Neural progenitor cell (in vitro differentiated cells): ENCODE data around the gene ST8SIA5. TPM values are rescaled to one million over a fixed set of nuclear protein-coding genes. Genes with fewer than 3 reads are reported as not detected.

Experiments used
- DNase-seq: peaks from one replicate; pipeline ENCODE4 v3.0.0-alpha.2; 2016; ENCODE audit warnings: low spot score
- H2AFZ ChIP-seq: fragments of 200-600 bp; sonication (generic); replicated peaks from 2 replicates; pipeline ENCODE4 v1.6.1; 2016; ENCODE audit warnings: antibody characterized with exemption
- H3F3A ChIP-seq: fragments of 200-600 bp; sonication (generic); 2 replicates; pipeline ENCODE4 v1.6.1; 2016; ENCODE audit warnings: antibody characterized with exemption, low read depth
- H3K27ac ChIP-seq: fragments of 200-600 bp; sonication (generic); 2 replicates; pipeline ENCODE4 v1.5.1; 2016; ENCODE audit warnings: mild to moderate bottlenecking
- H3K27me3 ChIP-seq: fragments of 200-600 bp; sonication (generic); 2 replicates; pipeline ENCODE4 v1.6.1; 2016; ENCODE audit warnings: mild to moderate bottlenecking, moderate library complexity
- H3K36me3 ChIP-seq: fragments of 200-600 bp; sonication (generic); 2 replicates; pipeline ENCODE4 v1.5.1; 2016
- H3K4me1 ChIP-seq: fragments of 200-600 bp; sonication (generic); 2 replicates; pipeline ENCODE4 v1.6.1; 2016; ENCODE audit warnings: mixed run types
- H3K4me2 ChIP-seq: fragments of 200-600 bp; sonication (generic); 2 replicates; pipeline ENCODE4 v1.6.1; 2016
- H3K4me3 ChIP-seq: fragments of 200-600 bp; sonication (generic); 2 replicates; pipeline ENCODE4 v1.5.1; 2016
- H3K79me2 ChIP-seq: fragments of 200-600 bp; sonication (generic); 2 replicates; pipeline ENCODE4 v1.6.1; 2016; ENCODE audit warnings: low read depth
- H3K9ac ChIP-seq: fragments of 200-600 bp; sonication (generic); 2 replicates; pipeline ENCODE4 v1.6.1; 2016
- H3K9me3 ChIP-seq: fragments of 200-600 bp; sonication (generic); 2 replicates; pipeline ENCODE4 v1.5.1; 2016; ENCODE audit warnings: low read depth
- H4K20me1 ChIP-seq: fragments of 200-600 bp; sonication (generic); 2 replicates; pipeline ENCODE4 v1.6.1; 2016; ENCODE audit warnings: low read depth
- H3K27ac Mint-ChIP-seq: 3 replicates; pipeline ENCODE4 v1.8.0; 2021; ENCODE audit warnings: mixed read lengths
- H3K27me3 Mint-ChIP-seq: 2 replicates; pipeline ENCODE4 v1.8.0; 2022; ENCODE audit warnings: low read depth, mild to moderate bottlenecking, inconsistent platforms, moderate library complexity, mixed read lengths; ENCODE audit not compliant: insufficient read depth
- H3K36me3 Mint-ChIP-seq: 3 replicates; pipeline ENCODE4 v1.8.0; 2021; ENCODE audit warnings: mixed read lengths
- H3K4me1 Mint-ChIP-seq: 3 replicates; pipeline ENCODE4 v1.8.0; 2021; ENCODE audit warnings: mixed read lengths
- H3K4me3 Mint-ChIP-seq: 3 replicates; pipeline ENCODE4 v1.8.0; 2021; ENCODE audit warnings: mild to moderate bottlenecking, moderate library complexity, mixed read lengths
- H3K9me3 Mint-ChIP-seq: 3 replicates; pipeline ENCODE4 v1.8.0; 2020; ENCODE audit warnings: mixed read lengths
- CTCF ChIP-seq: fragments of 200-600 bp; sonication (generic); IDR thresholded peaks from 2 replicates; pipeline ENCODE4 v1.5.1; 2017; ENCODE audit warnings: antibody characterized with exemption, mild to moderate bottlenecking
- EZH2 ChIP-seq: fragments of 200-600 bp; sonication (generic); IDR thresholded peaks from 2 replicates; pipeline ENCODE4 v1.6.1; 2017; ENCODE audit warnings: antibody characterized with exemption, mild to moderate bottlenecking, moderate library complexity
- EZH2phosphoT487 ChIP-seq: fragments of 200-600 bp; sonication (generic); IDR thresholded peaks from 2 replicates; pipeline ENCODE4 v1.6.1; 2017; ENCODE audit warnings: antibody characterized with exemption
- total RNA-seq: library from RNA; depleted of rRNA; stranded (reverse); fragments of >200 nt; gene quantifications from 2 replicates; pipeline ENCODE4 v1.2.3, GENCODE V29; 2015; ENCODE audit warnings: low replicate concordance

ST8SIA5 gene
- total RNA-seq, 1 donor from 2014 or later, result 0.04 TPM

- no peak overlapping the region for H3K27ac Mint-ChIP-seq
- no peak for DNase-seq
Measured at GRCh38 chr18:46622999-46623398, 133.9 kb downstream of the ST8SIA5 start.

GRCh38 chr18:46622451-46622850 lies 134.4 kb downstream of the ST8SIA5 start:
- Mint-ChIP-seq H3K27ac (no peak overlapping the region), H3K4me1 (no peaks in the 10 kb centered on the region)

More at GRCh38 chr18:46622999-46623398, 133.9 kb downstream of the ST8SIA5 start:
- Mint-ChIP-seq H3K9me3 (no peaks in the 10 kb centered on the region), H3K27me3 (peaks cover 6% of the 10 kb centered on the region), H3K4me3 (no peak overlapping the region), H3K4me1 (no peaks in the 10 kb centered on the region), H3K36me3 (no peaks in the 10 kb centered on the region)
- Histone ChIP-seq H3K9ac (no peak overlapping the region), H3F3A (no peaks in the 10 kb centered on the region), H3K79me2 (no peaks in the 10 kb centered on the region), H3K4me3 (no peak overlapping the region), H3K9me3 (no peaks in the 10 kb centered on the region), H3K4me1 (peaks cover 6% of the 10 kb centered on the region), H3K4me2 (no peak overlapping the region), H3K27me3 (no peaks in the 10 kb centered on the region), H4K20me1 (no peaks in the 10 kb centered on the region), H2AFZ (peak overlapping the region; percentile 79), H3K36me3 (no peaks in the 10 kb centered on the region), H3K27ac (no peak overlapping the region)
- TF ChIP-seq CTCF (no peak), EZH2 (no peak), EZH2phosphoT487 (no peak)

GRCh38 chr18:46621871-46622270 lies 135.0 kb downstream of the ST8SIA5 start:
- Histone ChIP-seq H3K4me1 (peaks cover 6% of the 10 kb centered on the region), H4K20me1 (no peaks in the 10 kb centered on the region), H3K4me2 (no peak overlapping the region), H3K36me3 (no peaks in the 10 kb centered on the region), H3K4me3 (no peak overlapping the region), H3K27me3 (no peaks in the 10 kb centered on the region), H3K27ac (no peak overlapping the region), H2AFZ (no peak overlapping the region), H3K79me2 (no peaks in the 10 kb centered on the region), H3F3A (no peaks in the 10 kb centered on the region), H3K9me3 (no peaks in the 10 kb centered on the region), H3K9ac (no peak overlapping the region)
- no peaks in the 10 kb centered on the region for H3K36me3 Mint-ChIP-seq
- H3K27me3 Mint-ChIP-seq, result peaks cover 10% of the 10 kb centered on the region
- no peak for TF ChIP-seq CTCF
- TF ChIP-seq EZH2, result no peak
- TF ChIP-seq EZH2phosphoT487, result no peak
- no peak for DNase-seq
- H3K4me1 Mint-ChIP-seq, result no peaks in the 10 kb centered on the region
- H3K4me3 Mint-ChIP-seq, result no peak overlapping the region
- H3K9me3 Mint-ChIP-seq, result no peaks in the 10 kb centered on the region
- no peak overlapping the region for H3K27ac Mint-ChIP-seq

More at GRCh38 chr18:46622451-46622850, 134.4 kb downstream of the ST8SIA5 start:
- H3K36me3 Mint-ChIP-seq, result no peaks in the 10 kb centered on the region
- Histone ChIP-seq H3F3A (no peaks in the 10 kb centered on the region), H3K79me2 (no peaks in the 10 kb centered on the region), H2AFZ (no peak overlapping the region), H3K4me3 (no peak overlapping the region), H3K27me3 (no peaks in the 10 kb centered on the region), H3K36me3 (no peaks in the 10 kb centered on the region), H4K20me1 (no peaks in the 10 kb centered on the region), H3K4me2 (no peak overlapping the region), H3K27ac (no peak overlapping the region), H3K4me1 (peaks cover 6% of the 10 kb centered on the region), H3K9ac (no peak overlapping the region), H3K9me3 (no peaks in the 10 kb centered on the region)
- H3K4me3 Mint-ChIP-seq, result no peak overlapping the region
- no peaks in the 10 kb centered on the region for H3K9me3 Mint-ChIP-seq
- DNase-seq, result no peak
- no peak for TF ChIP-seq CTCF
- TF ChIP-seq EZH2, result no peak
- no peak for TF ChIP-seq EZH2phosphoT487
- H3K27me3 Mint-ChIP-seq, result peaks cover 10% of the 10 kb centered on the region
